Measurements from ENCODE around the gene SNX9. TPM values are rescaled to one million over a fixed set of nuclear protein-coding genes. Genes with fewer than 3 reads are reported as not detected.

The SNX9 gene
- total RNA-seq, 1 experiment from 2014 or later = 24.8 TPM

- Histone ChIP-seq H3K36me3 (ENCODE audit: insufficient read depth, low read length, poor library complexity, severe bottlenecking) (no peaks in the 10 kb centered on the region), H3K4me1 (ENCODE audit: insufficient read depth, low read length, poor library complexity, severe bottlenecking) (peaks cover 12% of the 10 kb centered on the region), H3K27ac (ENCODE audit: low read depth, low read length, poor library complexity, severe bottlenecking) (peak overlapping the region; percentile 90), H3K9me3 (ENCODE audit: low read depth, low read length, poor library complexity, severe bottlenecking) (no peaks in the 10 kb centered on the region), H3K4me3 (ENCODE audit: low read depth, low read length, poor library complexity, severe bottlenecking) (peak overlapping the region; percentile 94), H3K27me3 (replicated peaks; ENCODE audit: insufficient read depth, low read depth, low read length, poor library complexity) (no peaks in the 10 kb centered on the region)
- intact Hi-C loops (cut with micrococcal nuclease; ENCODE audit: unreplicated experiment) = loop anchor here (5.0 kb wide), 1 partner anchor 47 kb away; no protein-coding TSS in a partner anchor
- no TSS peak for BruUV-seq (replicated peaks)
- POLR2A ChIA-PET (ENCODE audit: low non-redundant PET) = no interaction called here
- DNase-seq (ENCODE audit: low spot score) = no peak
- TF ChIP-seq CTCF (conservative IDR thresholded peaks at IDR 0.05; ENCODE audit: low read depth, low read length) (no peak), EZH2 (IDR thresholded peaks at IDR 0.05; ENCODE audit: borderline replicate concordance, low read depth, low read length, poor library complexity, severe bottlenecking) (no peak)
- CTCF ChIA-PET = interaction anchor here (0.5 kb wide), 1 partner anchor 42 kb away, joined by 3 read pairs; no protein-coding TSS in a partner anchor
Observed at GRCh38 chr6:157980288-157981131, 157.5 kb downstream of the SNX9 start.

GRCh38 chr6:157981132-157981394 lies 158.0 kb downstream of the SNX9 start:
- POLR2A ChIA-PET (ENCODE audit: low non-redundant PET) = no interaction called here
- DNase-seq (ENCODE audit: low spot score) = no peak
- Histone ChIP-seq H3K36me3 (ENCODE audit: insufficient read depth, low read length, poor library complexity, severe bottlenecking) (no peaks in the 10 kb centered on the region), H3K4me3 (ENCODE audit: low read depth, low read length, poor library complexity, severe bottlenecking) (peak overlapping the region; percentile 94), H3K27me3 (replicated peaks; ENCODE audit: insufficient read depth, low read depth, low read length, poor library complexity) (no peaks in the 10 kb centered on the region), H3K9me3 (ENCODE audit: low read depth, low read length, poor library complexity, severe bottlenecking) (no peaks in the 10 kb centered on the region), H3K27ac (ENCODE audit: low read depth, low read length, poor library complexity, severe bottlenecking) (peak overlapping the region; percentile 90), H3K4me1 (ENCODE audit: insufficient read depth, low read length, poor library complexity, severe bottlenecking) (peaks cover 17% of the 10 kb centered on the region)
- no TSS peak for BruUV-seq (replicated peaks)
- CTCF ChIA-PET = interaction anchor here (1.2 kb wide), 1 partner anchor 46 kb away, joined by 5 read pairs; no protein-coding TSS in a partner anchor
- no peak for TF ChIP-seq EZH2 (IDR thresholded peaks at IDR 0.05; ENCODE audit: borderline replicate concordance, low read depth, low read length, poor library complexity, severe bottlenecking)
- intact Hi-C loops (cut with micrococcal nuclease; ENCODE audit: unreplicated experiment) = loop anchor here (5.0 kb wide), 1 partner anchor 46 kb away; no protein-coding TSS in a partner anchor

- Histone ChIP-seq H3K36me3 (ENCODE audit: insufficient read depth, low read length, poor library complexity, severe bottlenecking) (no peaks in the 10 kb centered on the region), H3K9me3 (ENCODE audit: low read depth, low read length, poor library complexity, severe bottlenecking) (no peaks in the 10 kb centered on the region), H3K27me3 (replicated peaks; ENCODE audit: insufficient read depth, low read depth, low read length, poor library complexity) (no peaks in the 10 kb centered on the region), H3K4me1 (ENCODE audit: insufficient read depth, low read length, poor library complexity, severe bottlenecking) (peaks cover 17% of the 10 kb centered on the region), H3K27ac (ENCODE audit: low read depth, low read length, poor library complexity, severe bottlenecking) (peak within 1 kb of the TSS; percentile 90), H3K4me3 (ENCODE audit: low read depth, low read length, poor library complexity, severe bottlenecking) (peak within 1 kb of the TSS; percentile 94)
- ChIA-PET CTCF (interaction anchor here (0.7 to 1.2 kb wide), 2 partner anchors 45 to 94 kb away, joined by 3 to 5 read pairs; no protein-coding TSS in a partner anchor), POLR2A (ENCODE audit: low non-redundant PET) (no interaction called here)
- TF ChIP-seq CTCF (conservative IDR thresholded peaks at IDR 0.05; ENCODE audit: low read depth, low read length) (peak; percentile 52), EZH2 (IDR thresholded peaks at IDR 0.05; ENCODE audit: borderline replicate concordance, low read depth, low read length, poor library complexity, severe bottlenecking) (no peak)
- BruUV-seq (replicated peaks) = no TSS peak
- DNase-seq (ENCODE audit: low spot score) = peak; percentile 83
- intact Hi-C loops (cut with micrococcal nuclease; ENCODE audit: unreplicated experiment) = loop anchor here (5.0 kb wide), 1 partner anchor 46 kb away; no protein-coding TSS in a partner anchor
Observed at GRCh38 chr6:157981395-157982101, 158.5 kb downstream of the SNX9 start, which contains the start of gene SYNJ2. Gene SYNJ2, plus strand, starts transcription at chr6:157981863. Its CDS starts 99 bp downstream, at chr6:157981962.
